ENCODE measurements around the gene GTF2IRD1. TPM values are rescaled to one million over a fixed set of nuclear protein-coding genes. Genes with fewer than 3 reads are reported as not detected.
"Not testable (repeated sequence)": the region's sequence is repeated elsewhere in the genome, so short reads cannot be mapped to it uniquely, and the experiment has no call there.

Gene GTF2IRD1
- total RNA-seq, 1 donor from 2014 or later = 17.3 TPM

DNA sequence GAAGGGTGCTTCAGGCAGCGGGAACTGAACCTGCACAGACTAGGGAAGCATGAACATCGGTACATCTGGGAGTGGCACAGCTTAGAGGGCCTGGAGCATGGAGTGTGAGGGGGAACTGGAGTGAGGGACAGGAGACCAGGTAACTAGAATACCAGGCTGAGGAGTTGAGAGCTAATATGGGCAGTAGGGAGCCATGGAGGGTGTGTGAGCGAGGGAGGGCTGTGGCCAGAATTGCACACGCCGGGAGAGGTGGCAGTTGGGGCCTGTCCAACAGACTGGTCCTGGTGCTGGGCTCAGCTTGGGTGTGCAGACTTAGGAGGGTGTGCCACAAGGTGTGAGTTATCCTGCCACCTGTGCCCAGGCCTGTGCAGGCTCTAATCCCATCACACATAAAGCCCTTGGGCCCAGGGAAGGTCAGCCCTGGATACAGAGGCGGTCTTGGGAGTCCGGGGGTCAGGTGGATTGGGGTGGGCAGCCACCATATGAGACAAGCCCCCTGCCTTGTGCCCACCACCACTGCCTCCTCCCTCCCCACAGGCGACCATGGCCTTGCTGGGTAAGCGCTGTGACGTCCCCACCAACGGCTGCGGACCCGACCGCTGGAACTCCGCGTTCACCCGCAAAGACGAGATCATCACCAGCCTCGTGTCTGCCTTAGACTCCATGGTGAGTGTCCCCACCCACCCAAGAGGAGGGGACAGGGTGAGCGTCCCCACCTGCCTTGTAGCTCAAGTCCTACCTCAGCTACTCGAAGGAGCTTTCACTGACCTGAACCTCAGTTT lies 54.0 kb downstream of the GTF2IRD1 start:
- no peak for DNase-seq (ENCODE audit: low spot score)

DNA sequence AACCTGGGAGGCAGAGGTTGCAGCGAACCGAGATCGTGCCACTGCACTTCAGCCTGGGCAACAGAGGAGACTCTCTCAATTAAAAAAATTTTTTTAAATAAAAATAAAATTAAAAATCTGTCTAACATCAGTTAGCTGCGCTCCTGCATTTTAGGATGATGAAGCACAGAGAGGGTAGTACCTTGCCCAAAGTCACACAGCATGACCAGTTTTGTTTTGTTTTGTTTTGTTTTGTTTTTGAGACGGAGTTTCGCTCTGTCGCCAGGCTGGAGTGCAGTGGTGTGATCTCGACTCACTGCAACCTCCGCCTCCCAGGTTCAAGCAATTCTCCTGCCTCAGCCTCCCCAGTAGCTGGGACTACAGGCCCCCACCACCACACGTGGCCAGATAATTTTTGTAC lies 55.7 kb downstream of the GTF2IRD1 start:
- not testable (repeated sequence) for DNase-seq (ENCODE audit: low spot score)

GRCh38 chr7:74511345-74511744 lies 57.6 kb downstream of the GTF2IRD1 start:
- DNase-seq (ENCODE audit: low spot score) = no peak

GRCh38 chr7:74512762-74513161 lies 59.1 kb downstream of the GTF2IRD1 start:
- DNase-seq (ENCODE audit: low spot score) = no peak

DNA sequence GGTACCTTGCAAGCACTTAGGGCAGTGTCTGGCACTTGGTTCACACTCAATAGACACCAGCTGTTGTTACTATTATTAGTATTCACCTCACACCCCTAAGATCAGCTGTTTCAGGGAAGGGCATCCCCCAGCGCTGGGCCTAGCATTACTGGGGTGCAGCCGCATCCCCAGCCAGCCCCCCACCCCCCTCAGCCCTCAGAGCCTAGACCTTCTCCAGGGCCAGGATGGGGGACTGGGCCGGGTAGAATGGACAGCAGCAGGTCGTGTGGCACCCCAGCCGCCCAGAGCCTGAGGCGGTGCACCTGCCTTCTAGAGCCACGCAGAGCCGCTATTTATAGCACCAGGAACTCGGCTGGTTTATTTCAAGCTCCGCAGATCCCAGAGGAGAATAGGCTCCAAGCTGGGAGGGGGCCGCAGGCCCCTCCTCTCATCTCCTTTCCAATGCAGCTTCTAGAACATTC lies 60.5 kb downstream of the GTF2IRD1 start:
- no peak for DNase-seq (ENCODE audit: low spot score)

DNA sequence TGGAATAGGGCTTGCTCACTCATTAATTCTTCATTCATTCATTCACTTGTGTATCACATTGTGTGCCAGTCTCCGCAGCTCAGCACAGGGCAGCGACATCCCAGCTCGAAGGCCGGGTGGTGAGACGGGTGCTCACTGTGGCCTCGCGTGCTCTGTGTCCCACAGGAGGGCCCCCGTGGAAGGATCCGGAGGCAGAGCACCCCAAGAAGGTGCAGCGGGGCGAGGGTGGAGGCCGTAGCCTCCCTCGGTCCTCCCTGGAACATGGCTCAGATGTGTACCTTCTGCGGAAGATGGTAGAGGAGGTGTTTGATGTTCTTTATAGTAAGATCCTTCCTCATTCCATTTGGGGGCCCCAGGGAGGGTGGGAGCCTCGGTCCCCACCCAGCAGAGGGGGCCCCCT lies 61.6 kb downstream of the GTF2IRD1 start:
- no peak for DNase-seq (ENCODE audit: low spot score)

DNA sequence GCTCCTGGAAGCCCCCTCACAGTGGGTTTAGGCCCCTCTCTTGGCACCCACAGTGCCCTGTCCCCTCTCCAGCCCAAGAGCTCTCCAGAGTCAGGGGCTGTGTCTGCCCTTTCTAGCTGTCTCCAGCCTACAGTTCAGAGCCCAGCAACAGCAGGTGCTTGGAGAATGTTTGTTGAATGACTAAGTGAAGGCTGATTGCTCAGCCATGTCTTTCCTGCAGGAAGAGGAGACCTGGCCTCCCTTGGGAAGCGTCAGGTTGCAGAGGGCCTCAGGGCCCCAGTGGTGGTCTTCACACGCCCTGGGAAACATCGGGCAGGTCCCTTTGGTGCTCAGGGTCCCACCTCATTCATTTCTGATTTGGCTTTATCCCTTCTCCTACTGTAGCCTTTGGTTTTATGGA lies 62.5 kb downstream of the GTF2IRD1 start:
- DNase-seq (ENCODE audit: low spot score) = no peak

DNA sequence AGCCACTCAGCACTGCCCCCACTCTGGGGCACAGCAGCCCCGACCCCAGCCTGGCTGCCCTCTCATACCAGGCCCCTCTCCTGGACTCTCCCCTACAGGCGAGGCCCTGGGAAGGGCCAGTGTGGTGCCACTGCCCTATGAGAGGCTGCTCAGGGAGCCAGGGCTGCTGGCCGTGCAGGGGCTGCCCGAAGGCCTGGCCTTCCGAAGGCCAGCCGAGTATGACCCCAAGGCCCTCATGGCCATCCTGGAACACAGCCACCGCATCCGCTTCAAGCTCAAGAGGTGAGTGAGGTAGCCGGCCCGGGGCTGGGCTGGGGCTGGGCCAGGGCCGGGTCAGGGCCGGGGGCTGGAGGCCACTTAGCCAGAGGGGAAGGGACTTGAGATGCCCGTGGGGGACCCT lies 64.3 kb downstream of the GTF2IRD1 start:
- DNase-seq (ENCODE audit: low spot score) = no peak

GRCh38 chr7:74518654-74519053 lies 64.9 kb downstream of the GTF2IRD1 start:
- DNase-seq (ENCODE audit: low spot score) = no peak

GRCh38 chr7:74519395-74519794 lies 65.7 kb downstream of the GTF2IRD1 start:
- DNase-seq (ENCODE audit: low spot score) = no peak

DNA sequence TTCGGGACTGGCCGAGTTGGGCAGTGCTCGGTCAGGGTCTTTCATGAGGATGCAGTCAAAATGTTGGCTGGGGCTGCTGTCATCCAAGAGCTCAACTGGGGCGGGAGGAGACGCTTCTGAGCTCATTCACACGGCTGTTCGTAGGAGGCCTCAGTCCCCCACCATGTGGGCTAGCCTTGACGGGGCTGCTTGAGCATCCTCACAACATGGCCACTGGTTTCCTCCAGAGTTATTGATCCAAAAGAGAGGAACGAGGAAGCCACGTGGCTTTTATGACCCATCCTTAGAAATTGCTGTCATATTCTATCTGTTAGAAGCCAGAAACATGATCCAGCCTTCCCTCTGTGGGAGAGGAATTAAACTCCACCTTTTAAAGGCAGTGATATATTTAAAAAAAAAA lies 68.1 kb downstream of the GTF2IRD1 start:
- DNase-seq (ENCODE audit: low spot score) = no peak

GRCh38 chr7:74522281-74522905 lies 68.7 kb downstream of the GTF2IRD1 start:
- DNase-seq (ENCODE audit: low spot score) = no peak

DNA sequence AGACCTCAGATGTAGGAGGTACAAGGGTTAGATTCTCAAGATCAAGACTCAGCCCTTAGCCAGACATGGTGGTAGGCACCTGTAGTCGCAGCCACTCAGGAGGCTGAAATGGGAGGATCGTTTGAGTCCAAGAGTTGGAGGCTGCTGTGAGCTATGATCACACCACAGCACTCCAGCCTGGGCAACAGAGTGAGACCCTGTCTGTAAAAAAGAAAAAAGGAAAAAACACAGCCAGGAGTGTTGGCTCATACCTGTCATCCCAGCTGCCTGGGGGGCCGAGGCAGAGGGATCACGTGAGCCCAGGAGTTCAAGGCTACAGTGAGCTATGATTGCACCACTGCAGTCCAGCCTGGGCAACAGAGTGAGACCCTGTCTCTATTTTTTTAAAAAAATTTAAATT lies 69.3 kb downstream of the GTF2IRD1 start:
- DNase-seq (ENCODE audit: low spot score) = no peak

- DNase-seq (ENCODE audit: low spot score) = no peak
These were observed 71.4 kb downstream of the GTF2IRD1 start for GRCh38 chr7:74525140-74525539.

DNA sequence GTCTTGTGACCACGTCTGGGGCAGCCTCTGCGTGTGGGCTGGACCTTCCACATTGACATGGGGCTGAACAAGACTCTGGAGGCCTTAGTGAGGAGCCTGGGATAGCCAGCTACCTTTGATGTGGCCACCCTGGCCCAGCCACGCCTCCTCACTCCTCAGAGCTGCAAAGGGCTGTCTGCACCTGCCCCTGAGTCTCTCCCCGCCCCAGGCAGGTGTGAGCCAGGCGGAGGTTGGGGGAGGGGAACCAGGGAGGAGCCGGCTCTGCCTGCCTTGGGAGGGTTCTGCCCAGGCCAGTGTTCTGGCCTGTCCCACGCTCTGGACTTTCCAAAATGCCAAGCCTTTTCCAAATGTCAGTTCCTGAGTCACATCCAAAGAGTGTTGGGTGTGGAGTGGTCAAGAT lies 72.2 kb downstream of the GTF2IRD1 start:
- DNase-seq (ENCODE audit: low spot score) = no peak

GRCh38 chr7:74526780-74527179 lies 73.1 kb downstream of the GTF2IRD1 start:
- DNase-seq (ENCODE audit: low spot score) = no peak

DNA sequence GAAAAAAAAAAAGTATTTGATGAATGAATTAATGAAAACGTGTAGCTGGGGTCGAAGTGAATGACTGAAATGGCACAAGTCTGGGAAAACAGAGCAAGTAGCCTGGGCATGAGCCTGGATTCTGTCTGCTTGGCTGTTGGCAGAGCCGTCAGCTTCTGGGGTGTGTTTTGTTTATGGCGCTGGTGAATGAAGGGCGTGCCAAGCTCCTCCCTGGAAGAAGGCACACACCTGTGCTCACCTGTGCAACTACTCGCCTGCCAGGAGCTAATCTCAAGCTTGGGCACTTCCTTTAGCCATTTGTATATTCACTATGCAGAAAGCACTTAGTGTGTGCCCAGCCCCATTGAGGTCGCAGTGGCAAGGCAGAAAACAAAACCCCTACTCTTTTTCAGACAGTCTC lies 74.1 kb downstream of the GTF2IRD1 start:
- DNase-seq (ENCODE audit: low spot score) = no peak

- DNase-seq (ENCODE audit: low spot score) = not testable (repeated sequence)
These were observed 75.1 kb downstream of the GTF2IRD1 start for GRCh38 chr7:74528773-74529172.

DNA sequence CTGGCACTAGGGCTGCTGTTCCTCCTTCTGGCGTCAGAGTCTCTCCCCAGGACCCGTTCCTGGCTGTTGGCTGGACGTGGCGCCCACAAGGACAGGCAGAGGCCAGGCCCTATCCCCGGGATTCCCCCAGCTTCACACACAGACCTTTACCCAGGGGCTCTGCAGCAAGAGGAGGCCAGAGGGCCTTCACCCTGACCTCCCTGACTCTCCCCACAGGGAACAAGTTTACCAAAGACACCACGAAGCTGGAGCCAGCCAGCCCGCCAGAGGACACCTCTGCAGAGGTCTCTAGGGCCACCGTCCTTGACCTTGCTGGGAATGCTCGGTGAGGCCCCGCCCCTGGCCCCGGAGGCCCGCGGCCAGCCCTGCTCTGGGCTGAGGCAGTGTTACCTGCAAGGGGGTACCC lies 82.2 kb downstream of the GTF2IRD1 start:
- DNase-seq (ENCODE audit: low spot score) = no peak

GRCh38 chr7:74541937-74542336 lies 88.2 kb downstream of the GTF2IRD1 start:
- DNase-seq (ENCODE audit: low spot score) = not testable (repeated sequence)

GRCh38 chr7:74542558-74543117 lies 88.9 kb downstream of the GTF2IRD1 start:
- no peak for DNase-seq (ENCODE audit: low spot score)

GRCh38 chr7:74544706-74545469 lies 91.2 kb downstream of the GTF2IRD1 start:
- no peak for DNase-seq (ENCODE audit: low spot score)
